Muscle layer of duodenum (tissue), 2 donors: ENCODE data around the gene ELMO1.

Experiments used
- H3K27ac ChIP-seq: one replicate; pipeline ENCODE4 v1.7.0; 2013; ENCODE audit warnings: mild to moderate bottlenecking, low read length
- H3K27me3 ChIP-seq: one replicate; pipeline ENCODE4 v1.7.0; 2013; ENCODE audit warnings: low read depth, mild to moderate bottlenecking, control low read depth, low read length
- H3K36me3 ChIP-seq, 2 donors: one replicate each; pipeline ENCODE4 v1.7.0; 2013; ENCODE audit warnings: low read length in 2 of 2, control low read depth in 1 of 2, mild to moderate bottlenecking in 1 of 2; ENCODE audit not compliant: insufficient read depth in 2 of 2, control insufficient read depth in 1 of 2
- H3K4me1 ChIP-seq, 2 donors: one replicate each; pipeline ENCODE4 v1.7.0; 2013; ENCODE audit warnings: low read length in 2 of 2, mild to moderate bottlenecking in 2 of 2, control low read depth in 1 of 2, moderate library complexity in 1 of 2; ENCODE audit not compliant: insufficient read depth in 2 of 2, control insufficient read depth in 1 of 2
- H3K4me3 ChIP-seq, 2 donors: one replicate each; pipeline ENCODE4 v1.7.0; 2013; ENCODE audit warnings: low read length in 2 of 2, low read depth in 1 of 2, mild to moderate bottlenecking in 1 of 2
- H3K9me3 ChIP-seq, 2 donors: one replicate each; pipeline ENCODE4 v1.7.0; 2013; ENCODE audit warnings: low read length in 2 of 2, control low read depth in 1 of 2, mild to moderate bottlenecking in 1 of 2; ENCODE audit not compliant: control insufficient read depth in 1 of 2
- donor health status: healthy.

Gene ELMO1

DNA sequence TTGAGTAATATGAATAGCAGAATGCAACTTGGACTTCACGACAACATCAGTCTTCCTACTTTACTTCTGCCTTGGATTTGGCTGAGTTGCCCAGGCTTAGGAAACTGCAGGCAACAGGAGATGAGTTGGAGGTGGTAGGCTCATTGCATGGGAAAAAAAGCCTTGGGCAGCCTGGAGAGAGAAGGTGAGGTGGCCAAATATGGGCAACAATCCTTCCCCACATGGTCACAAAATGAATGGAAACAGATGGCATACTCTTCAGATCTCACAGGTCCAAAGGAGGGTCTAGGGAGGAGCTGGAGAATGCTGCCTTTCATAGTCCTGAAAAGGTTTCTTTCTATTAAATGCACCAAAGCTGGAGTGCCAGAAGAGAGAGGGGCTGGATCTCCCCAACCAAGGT is 595.7 kb downstream of the ELMO1 start:
- H3K36me3 ChIP-seq = peaks cover 7 to 35% of the 10 kb centered on the region in 2 donors
- peaks cover 5% of the 10 kb centered on the region in 2 donors for H3K9me3 ChIP-seq
- no peaks in the 10 kb centered on the region for H3K27me3 ChIP-seq
- no peak overlapping the region for H3K27ac ChIP-seq
- no peak overlapping the region for H3K4me3 ChIP-seq
- H3K4me1 ChIP-seq = no peaks in the 10 kb centered on the region

- Histone ChIP-seq H3K27me3 (no peaks in the 10 kb centered on the region), H3K27ac (no peak overlapping the region), H3K36me3 (peaks cover 7 to 35% of the 10 kb centered on the region in 2 donors), H3K9me3 (peaks cover 5 to 8% of the 10 kb centered on the region in 2 donors), H3K4me1 (no peaks in the 10 kb centered on the region), H3K4me3 (no peak overlapping the region)
Measured at GRCh38 chr7:36852017-36852416, 596.6 kb downstream of the ELMO1 start.

DNA sequence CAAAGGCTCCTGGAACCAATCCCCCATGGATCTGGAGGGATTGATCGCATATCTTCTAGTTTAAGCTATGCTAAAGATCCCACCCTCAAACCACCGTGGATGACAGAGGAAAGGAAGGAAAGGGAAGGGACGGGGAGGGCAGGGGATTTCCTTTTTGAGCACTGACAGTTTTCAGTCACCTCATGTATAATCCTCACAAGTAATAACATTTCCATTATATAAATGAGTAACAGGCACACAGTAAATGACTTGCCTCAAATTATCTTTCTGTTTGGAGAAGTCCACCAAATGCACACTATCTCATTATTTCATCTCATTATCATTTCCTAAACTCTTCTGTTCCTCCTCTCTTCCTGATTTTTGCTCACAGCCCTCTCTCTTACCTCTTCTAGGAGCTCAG is 597.3 kb downstream of the ELMO1 start:
- Histone ChIP-seq H3K36me3 (peaks cover 7 to 29% of the 10 kb centered on the region in 2 donors), H3K27me3 (no peaks in the 10 kb centered on the region), H3K27ac (no peak overlapping the region), H3K9me3 (peaks cover 5 to 8% of the 10 kb centered on the region in 2 donors), H3K4me3 (no peak overlapping the region), H3K4me1 (no peaks in the 10 kb centered on the region)

- no peak overlapping the region for H3K27ac ChIP-seq
- peaks cover 5 to 8% of the 10 kb centered on the region in 2 donors for H3K9me3 ChIP-seq
- H3K27me3 ChIP-seq = no peaks in the 10 kb centered on the region
- no peaks in the 10 kb centered on the region for H3K36me3 ChIP-seq
- H3K4me1 ChIP-seq = no peaks in the 10 kb centered on the region
- H3K4me3 ChIP-seq = no peak overlapping the region
Measured at GRCh38 chr7:36847946-36848345, 600.7 kb downstream of the ELMO1 start.

DNA sequence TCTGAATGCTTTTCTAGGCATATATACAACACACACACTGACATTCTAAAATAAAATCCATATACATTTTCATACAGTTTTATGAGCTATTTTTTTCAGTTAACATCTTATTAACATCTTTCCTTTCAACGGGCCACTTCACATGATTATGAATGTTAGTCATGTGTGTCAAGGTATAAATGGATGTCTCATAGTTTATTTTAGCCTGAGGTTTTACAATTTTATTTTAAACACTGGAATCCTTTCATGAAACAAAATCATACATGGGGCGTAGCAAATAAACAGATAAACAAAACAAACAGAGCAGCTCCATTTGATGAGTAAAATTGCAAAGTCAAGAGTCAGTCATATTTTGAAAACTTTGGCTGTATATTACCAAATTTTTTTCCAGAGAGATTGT is 604.3 kb downstream of the ELMO1 start:
- Histone ChIP-seq H3K27ac (no peak overlapping the region), H3K4me1 (no peaks in the 10 kb centered on the region), H3K27me3 (no peaks in the 10 kb centered on the region), H3K36me3 (no peaks in the 10 kb centered on the region), H3K4me3 (no peak overlapping the region), H3K9me3 (peaks cover 5 to 8% of the 10 kb centered on the region in 2 donors)

- Histone ChIP-seq H3K4me3 (no peak overlapping the region), H3K9me3 (peaks cover 0 to 1% of the 10 kb centered on the region in 2 donors), H3K36me3 (no peaks in the 10 kb centered on the region), H3K4me1 (no peaks in the 10 kb centered on the region), H3K27me3 (no peaks in the 10 kb centered on the region), H3K27ac (no peak overlapping the region)
Measured at GRCh38 chr7:36840904-36841303, 607.8 kb downstream of the ELMO1 start.

- H3K9me3 ChIP-seq = peaks cover 0 to 3% of the 10 kb centered on the region in 2 donors
- H3K4me1 ChIP-seq = no peaks in the 10 kb centered on the region
- no peaks in the 10 kb centered on the region for H3K36me3 ChIP-seq
- H3K27me3 ChIP-seq = no peaks in the 10 kb centered on the region
- H3K4me3 ChIP-seq = no peak overlapping the region
- H3K27ac ChIP-seq = no peak overlapping the region
Measured at GRCh38 chr7:36838616-36839225, 609.9 kb downstream of the ELMO1 start.

DNA sequence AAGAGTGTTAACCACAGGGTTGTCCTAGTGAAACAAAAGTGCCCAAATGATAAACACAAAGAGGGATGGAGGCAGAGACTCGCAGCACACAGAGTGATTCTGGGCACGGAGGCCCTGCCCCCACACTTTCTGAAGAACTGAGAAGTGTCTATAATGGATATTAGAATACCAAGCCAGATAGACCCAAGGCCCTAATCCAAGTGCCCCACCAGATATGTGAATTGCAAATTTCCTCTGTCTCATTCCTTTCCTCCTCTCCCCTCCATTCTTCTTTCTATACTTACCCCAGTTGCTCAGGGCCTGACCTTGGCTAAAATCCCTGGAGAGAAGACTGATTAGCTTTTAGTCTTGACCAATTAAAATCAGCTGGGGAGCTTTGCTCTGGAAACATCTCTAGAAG is 617.6 kb downstream of the ELMO1 start:
- Histone ChIP-seq H3K27me3 (no peaks in the 10 kb centered on the region), H3K36me3 (no peaks in the 10 kb centered on the region), H3K4me3 (no peak overlapping the region), H3K4me1 (no peaks in the 10 kb centered on the region), H3K9me3 (peaks cover 0 to 3% of the 10 kb centered on the region in 2 donors), H3K27ac (no peak overlapping the region)

DNA sequence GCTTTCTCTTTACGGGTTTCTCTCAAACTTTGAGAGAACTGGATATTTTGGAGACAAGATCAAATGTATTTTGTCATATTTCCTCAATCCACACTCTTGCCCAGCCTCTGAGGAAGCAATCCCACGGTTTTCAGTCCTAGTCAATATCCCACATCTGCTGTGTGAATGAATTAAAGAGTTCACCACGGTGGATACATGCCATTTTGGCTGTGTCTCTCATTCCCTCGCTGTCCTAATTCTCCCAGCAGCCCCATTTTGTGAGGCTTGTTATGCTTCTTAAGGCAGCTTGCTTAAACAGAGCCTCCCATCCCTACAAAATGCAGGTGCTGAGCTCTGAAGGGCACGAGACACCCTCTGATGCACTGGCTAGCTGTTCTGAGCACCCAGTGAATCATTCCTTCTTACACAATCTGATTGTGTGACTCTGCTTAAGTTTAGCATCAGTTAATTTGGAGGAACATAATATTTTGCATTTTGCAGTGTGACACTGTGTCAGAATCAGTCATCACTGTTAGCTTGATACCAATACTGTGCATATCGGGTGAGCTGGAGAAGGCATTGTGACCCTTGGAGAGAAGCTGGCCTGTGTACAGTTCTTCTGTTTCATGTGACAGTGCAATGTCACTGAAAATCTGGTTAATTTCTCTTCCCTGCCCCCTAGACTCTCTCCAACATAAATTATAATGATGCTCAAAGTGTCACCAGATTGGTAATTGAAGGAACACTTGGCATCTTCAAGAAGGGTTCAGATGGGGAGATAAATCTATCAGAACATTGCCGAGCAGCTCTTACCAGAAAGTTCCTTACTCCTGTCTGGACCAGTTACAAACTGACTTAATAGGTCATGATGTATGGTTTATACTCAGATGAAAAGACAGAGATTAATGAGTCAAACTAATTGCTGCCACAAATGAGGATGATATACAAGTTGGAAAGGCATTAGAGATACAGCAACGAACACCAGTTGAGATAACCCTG is 620.6 kb downstream of the ELMO1 start:
- H3K9me3 ChIP-seq = no peaks in the 10 kb centered on the region
- no peak overlapping the region for H3K27ac ChIP-seq
- no peaks in the 10 kb centered on the region for H3K27me3 ChIP-seq
- H3K4me1 ChIP-seq = no peaks in the 10 kb centered on the region
- no peaks in the 10 kb centered on the region for H3K36me3 ChIP-seq
- H3K4me3 ChIP-seq = no peak overlapping the region

GRCh38 chr7:36825501-36825900 is 623.2 kb downstream of the ELMO1 start:
- H3K27ac ChIP-seq = no peak overlapping the region
- H3K27me3 ChIP-seq = no peaks in the 10 kb centered on the region
- no peaks in the 10 kb centered on the region for H3K9me3 ChIP-seq
- H3K4me3 ChIP-seq = no peak overlapping the region
- H3K4me1 ChIP-seq = no peaks in the 10 kb centered on the region
- H3K36me3 ChIP-seq = no peaks in the 10 kb centered on the region

DNA sequence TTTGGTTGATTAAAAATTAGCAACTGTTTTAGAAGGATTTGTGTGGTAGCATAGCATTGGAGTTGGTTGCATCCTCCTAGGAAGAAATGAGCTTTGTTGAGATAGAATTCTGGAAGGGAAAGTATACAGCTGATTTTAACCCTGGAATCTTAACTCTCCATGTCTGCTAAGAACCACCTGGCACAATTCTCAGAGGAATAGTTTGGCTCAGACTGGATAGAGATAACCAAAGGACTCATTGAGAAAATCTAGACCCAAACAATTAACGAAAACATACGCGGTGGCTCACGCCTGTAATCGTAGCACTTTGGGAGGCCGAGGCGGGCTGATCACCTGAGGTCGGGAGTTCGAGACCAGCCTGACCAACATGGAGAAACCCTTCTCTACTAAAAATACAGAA is 625.3 kb downstream of the ELMO1 start:
- Histone ChIP-seq H3K4me1 (no peaks in the 10 kb centered on the region), H3K36me3 (no peaks in the 10 kb centered on the region), H3K27me3 (no peaks in the 10 kb centered on the region), H3K27ac (no peak overlapping the region), H3K9me3 (no peaks in the 10 kb centered on the region), H3K4me3 (no peak overlapping the region)
